ENCODE measurements around the gene ZNF175.

DNA sequence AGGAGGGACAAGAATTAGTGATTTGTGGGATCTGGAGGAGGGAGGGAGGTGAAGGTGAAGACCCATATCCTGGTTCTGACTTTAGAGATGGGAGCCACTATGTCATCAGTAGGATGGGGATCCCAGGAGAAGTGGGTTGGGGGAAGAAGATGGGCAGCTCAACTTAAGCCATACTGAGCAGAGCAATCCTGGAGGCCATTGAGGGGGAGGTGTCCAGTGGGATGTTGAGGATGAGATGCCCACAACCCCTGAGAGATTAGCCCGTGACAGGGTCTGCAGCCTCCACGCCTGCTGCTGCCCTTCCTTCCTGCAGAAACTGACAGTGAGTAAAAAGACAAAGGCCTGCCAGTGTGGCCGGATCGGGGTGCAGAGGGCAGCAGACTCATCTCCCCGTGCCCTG lies 28.4 kb upstream of the ZNF175 start:
- TF ChIP-seq CTCF (IDR thresholded peaks at IDR 0.05) (no peak), MAZ (IDR thresholded peaks at IDR 0.05; ENCODE audit: borderline replicate concordance, low read depth, low read length) (no peak), REST (IDR thresholded peaks at IDR 0.05) (no peak)

Data from A549 (cell line).